IMR-90 (cell line): ENCODE data around the gene IGF2. TPM values are rescaled to one million over a fixed set of nuclear protein-coding genes. Genes with fewer than 3 reads are reported as not detected.
A peak's percentile ranks its signal among the peaks of the same experiment; 100 is the strongest.

Source experiments
- ATAC-seq: fragments of 200-7000 bp; cut with Tn5 transposase; 2 replicates; pipeline ENCODE4 v1.9.1; 2020; ENCODE audit warnings: low read depth, mild to moderate bottlenecking, moderate library complexity
- BruUV-seq: library from RNA; stranded (reverse); fragments of 400-500 nt; replicated peaks from 2 replicates; lab custom pipeline; 2021; lab: Mats Ljungman, UMichigan
- CTCF ChIA-PET: fragments of 300-600 bp; formaldehyde crosslinking; extraction: SDS; loops from one replicate; lab custom pipeline; 2021; ENCODE audit warnings: antibody characterized with exemption; lab: Yijun Ruan, JAX
- POLR2A ChIA-PET: fragments of 300-600 bp; sonication (Branson Sonifier 250); formaldehyde crosslinking; loops from one replicate; lab custom pipeline; 2022; ENCODE audit warnings: antibody characterized with exemption; ENCODE audit not compliant: unreplicated experiment; lab: Charles Lee
- DNase-seq: peaks from one replicate; pipeline ENCODE4 v3.0.0; 2013
- H2AFZ ChIP-seq: replicated peaks from 2 replicates; pipeline ENCODE3; 2013; ENCODE audit warnings: low read length, mild to moderate bottlenecking; ENCODE audit not compliant: poor library complexity
- H2AK5ac ChIP-seq: 2 replicates; pipeline ENCODE4 v1.6.1; 2013; ENCODE audit warnings: low read depth, low read length, inconsistent platforms
- H2AK9ac ChIP-seq: replicated peaks from 2 replicates; pipeline ENCODE3; 2013; ENCODE audit warnings: mild to moderate bottlenecking, low read depth, low read length, moderate library complexity; ENCODE audit not compliant: poor library complexity
- H2BK120ac ChIP-seq: 2 replicates; pipeline ENCODE4 v1.6.1; 2013; ENCODE audit warnings: low read depth, low read length, inconsistent platforms
- H2BK15ac ChIP-seq: 3 replicates; pipeline ENCODE4 v1.6.1; 2013; ENCODE audit warnings: low read depth, low read length, inconsistent platforms
- H2BK20ac ChIP-seq: 2 replicates; pipeline ENCODE4 v1.6.1; 2013; ENCODE audit warnings: low read depth, mild to moderate bottlenecking, inconsistent platforms, low read length, moderate library complexity
- H2BK5ac ChIP-seq: 2 replicates; pipeline ENCODE4 v1.6.1; 2013; ENCODE audit warnings: mild to moderate bottlenecking, low read depth, low read length, inconsistent platforms; ENCODE audit not compliant: poor library complexity, severe bottlenecking
- H3K14ac ChIP-seq: replicated peaks from 2 replicates; pipeline ENCODE4 v1.6.1; 2013; ENCODE audit warnings: low read depth, low read length, inconsistent platforms
- H3K18ac ChIP-seq: 2 replicates; pipeline ENCODE4 v1.6.1; 2013; ENCODE audit warnings: low read depth, low read length, control low read depth
- H3K23ac ChIP-seq: 2 replicates; pipeline ENCODE4 v1.6.1; 2013; ENCODE audit warnings: low read depth, low read length, inconsistent platforms
- H3K27ac ChIP-seq: 2 replicates; pipeline ENCODE4 v1.5.1; 2013; ENCODE audit warnings: mild to moderate bottlenecking, control low read depth, low read length; ENCODE audit not compliant: insufficient read depth
- H3K27me3 ChIP-seq: 2 replicates; pipeline ENCODE4 v1.6.1; 2013; ENCODE audit warnings: low read length; ENCODE audit not compliant: control insufficient read depth, insufficient read depth
- H3K36me3 ChIP-seq: 2 replicates; pipeline ENCODE4 v1.6.1; 2013; ENCODE audit warnings: low read length, mixed read lengths; ENCODE audit not compliant: control insufficient read depth, insufficient read depth
- H3K4ac ChIP-seq: 2 replicates; pipeline ENCODE4 v1.6.1; 2013; ENCODE audit warnings: low read depth, low read length, inconsistent platforms
- H3K4me1 ChIP-seq: 2 replicates; pipeline ENCODE4 v1.6.1; 2013; ENCODE audit warnings: low read length, mixed read lengths; ENCODE audit not compliant: control insufficient read depth, insufficient read depth
- H3K4me2 ChIP-seq: 2 replicates; pipeline ENCODE4 v1.6.1; 2013; ENCODE audit warnings: low read depth, mild to moderate bottlenecking, control low read depth, low read length, moderate library complexity
- H3K4me3 ChIP-seq: 2 replicates; pipeline ENCODE4 v1.5.1; 2013; ENCODE audit warnings: low read depth, mild to moderate bottlenecking, control low read depth, low read length, moderate library complexity; ENCODE audit not compliant: insufficient read depth
- H3K56ac ChIP-seq: 2 replicates; pipeline ENCODE4 v1.6.1; 2013; ENCODE audit warnings: low read length, inconsistent platforms; ENCODE audit not compliant: insufficient read depth; ENCODE audit errors: extremely low read depth
- H3K79me1 ChIP-seq, 2 experiments: 2 replicates each; pipeline ENCODE4 v1.6.1; 2013; ENCODE audit warnings: low read length in 2 of 2, inconsistent platforms in 1 of 2, low read depth in 1 of 2
- H3K9ac ChIP-seq: 2 replicates; pipeline ENCODE4 v1.6.1; 2013; ENCODE audit warnings: low read depth, low read length, control low read depth
- H3K9me1 ChIP-seq: 2 replicates; pipeline ENCODE4 v1.6.1; 2013; ENCODE audit warnings: low read length, inconsistent platforms; ENCODE audit not compliant: insufficient read depth
- H3K9me3 ChIP-seq: 2 replicates; pipeline ENCODE4 v1.6.1; 2013; ENCODE audit warnings: low read length; ENCODE audit not compliant: control insufficient read depth, insufficient read depth
- H4K20me1 ChIP-seq: 2 replicates; pipeline ENCODE4 v1.6.1; 2013; ENCODE audit warnings: low read length, inconsistent platforms; ENCODE audit not compliant: insufficient read depth
- H4K5ac ChIP-seq: 2 replicates; pipeline ENCODE4 v1.6.1; 2013; ENCODE audit warnings: mild to moderate bottlenecking, low read depth, low read length, control low read depth
- H4K8ac ChIP-seq, 2 experiments: 2 replicates each; pipeline ENCODE4 v1.6.1; 2013; ENCODE audit warnings: low read depth in 2 of 2, low read length in 2 of 2, control low read depth in 1 of 2, inconsistent platforms in 1 of 2
- H4K91ac ChIP-seq: 2 replicates; pipeline ENCODE4 v1.6.1; 2013; ENCODE audit warnings: low read depth, low read length, inconsistent platforms; ENCODE audit not compliant: insufficient read depth
- BHLHE40 ChIP-seq: fragments of 150-350 bp; IDR thresholded peaks from 2 replicates; pipeline ENCODE4 v1.6.1; 2016; ENCODE audit warnings: mild to moderate bottlenecking, low read depth, low read length
- CEBPB ChIP-seq: IDR thresholded peaks from 2 replicates; pipeline ENCODE4 v1.6.1; 2012; ENCODE audit warnings: low read depth, low read length, improper control_type of control experiment
- CHD1 ChIP-seq: IDR thresholded peaks from 2 replicates; pipeline ENCODE4 v1.6.1; 2012; ENCODE audit warnings: low read depth, low read length, improper control_type of control experiment
- CTCF ChIP-seq: conservative IDR thresholded peaks from 2 replicates; pipeline ENCODE4 v1.5.1; 2012; ENCODE audit warnings: mild to moderate bottlenecking, low read depth, low read length, improper control_type of control experiment
- ELK1 ChIP-seq: fragments of 150-350 bp; IDR thresholded peaks from 2 replicates; pipeline ENCODE4 v1.6.1; 2016; ENCODE audit warnings: low read depth, mild to moderate bottlenecking, low read length, moderate library complexity, borderline replicate concordance
- FOS ChIP-seq: fragments of 150-350 bp; IDR thresholded peaks from 2 replicates; pipeline ENCODE4 v1.6.1; 2016; ENCODE audit warnings: low read depth, low read length
- MAFK ChIP-seq: IDR thresholded peaks from 2 replicates; pipeline ENCODE4 v1.6.1; 2012; ENCODE audit warnings: low read depth, low read length, improper control_type of control experiment
- MAZ ChIP-seq: IDR thresholded peaks from 2 replicates; pipeline ENCODE4 v1.6.1; 2012; ENCODE audit warnings: low read depth, mild to moderate bottlenecking, low read length, improper control_type of control experiment, moderate library complexity, borderline replicate concordance
- MXI1 ChIP-seq: IDR thresholded peaks from 2 replicates; pipeline ENCODE4 v1.6.1; 2012; ENCODE audit warnings: low read depth, mild to moderate bottlenecking, low read length, moderate library complexity, borderline replicate concordance
- NFE2L2 ChIP-seq: fragments of 150-350 bp; IDR thresholded peaks from 2 replicates; pipeline ENCODE4 v1.6.1; 2016; ENCODE audit warnings: low read depth, mild to moderate bottlenecking, low read length
- POLR2A ChIP-seq: IDR thresholded peaks from 2 replicates; pipeline ENCODE4 v1.6.1; 2012; ENCODE audit warnings: mild to moderate bottlenecking, low read depth, low read length
- RAD21 ChIP-seq: IDR thresholded peaks from 2 replicates; pipeline ENCODE4 v1.6.1; 2012; ENCODE audit warnings: low read length, improper control_type of control experiment
- RCOR1 ChIP-seq: IDR thresholded peaks from 2 replicates; pipeline ENCODE4 v1.6.1; 2012; ENCODE audit warnings: mild to moderate bottlenecking, low read length, improper control_type of control experiment; ENCODE audit not compliant: insufficient replicate concordance
- RFX5 ChIP-seq: IDR thresholded peaks from 2 replicates; pipeline ENCODE4 v1.8.0; 2012; ENCODE audit warnings: low read depth, mild to moderate bottlenecking, low read length, moderate library complexity
- SMC3 ChIP-seq: fragments of 150-350 bp; IDR thresholded peaks from 2 replicates; pipeline ENCODE4 v1.6.1; 2016; ENCODE audit warnings: low read depth, mild to moderate bottlenecking, antibody characterized with exemption, low read length, moderate library complexity
- USF2 ChIP-seq: fragments of 150-350 bp; IDR thresholded peaks from 2 replicates; pipeline ENCODE4 v1.6.1; 2017; ENCODE audit warnings: mild to moderate bottlenecking, antibody characterized with exemption, low read length, low read depth
- WGBS, 2 experiments: methylation state at CpG; one replicate each; pipeline versions ENCODE4 v1.1.5 to v1.1.7; 2013; ENCODE audit warnings: missing lambda C conversion rate in 2 of 2; ENCODE audit not compliant: insufficient read length in 1 of 2; ENCODE audit errors: extremely low coverage in 2 of 2; 5-methylcytosine and 5-hydroxymethylcytosine counted together
- dilution Hi-C: fragments of 300-500 bp; cut with HindIII; formaldehyde crosslinking; loops from one replicate; pipeline ENCODE4 v1.14.3; 2018; ENCODE audit warnings: low sequenced_read_pairs; ENCODE audit not compliant: unreplicated experiment
- in situ Hi-C: fragments of 300-500 bp; cut with MboI; formaldehyde crosslinking; loops from 3 replicates; pipeline ENCODE4 v1.14.3; 2019; ENCODE audit warnings: low sequenced_read_pairs, inconsistent platforms, mixed read lengths
- intact Hi-C: fragments of 100-400 bp; cut with micrococcal nuclease; formaldehyde crosslinking; loops from 2 replicates; pipeline ENCODE4 v1.10.0; 2022
- polyA plus RNA-seq, 3 experiments: library from polyadenylated mRNA; depleted of rRNA; stranded (reverse); fragments of >200 nt; gene quantifications; 2 replicates each; pipeline ENCODE4 v1.2.3, GENCODE V29; 2012; ENCODE audit warnings: low replicate concordance in 1 of 3
- total RNA-seq: library from RNA; depleted of rRNA; stranded (reverse); fragments of >200 nt; gene quantifications from 2 replicates; pipeline ENCODE4 v1.2.3, GENCODE V29; 2012

IGF2 gene
- total and polyA plus RNA-seq, 2 of the 4 experiments (the other 2 are of a cell fraction), result 2.3 to 21.8 TPM

GRCh38 chr11:2101171-2101675 is 38.0 kb downstream of the IGF2 start:
- no peak overlapping the region for H3K23ac ChIP-seq
- CTCF ChIA-PET, result interaction anchor here (0.6 kb wide), 1 partner anchor 8 kb away, joined by 4 read pairs; no protein-coding TSS in a partner anchor
- no peak overlapping the region for H3K56ac ChIP-seq
- no peak overlapping the region for H3K9ac ChIP-seq
- H3K27ac ChIP-seq, result no peak overlapping the region
- no peak overlapping the region for H3K4me3 ChIP-seq
- H4K8ac ChIP-seq, result no peak overlapping the region
- H2BK120ac ChIP-seq, result no peak overlapping the region
- no peak overlapping the region for H3K18ac ChIP-seq
- in situ Hi-C loops (no loop called here), intact Hi-C loops (no loop called here), dilution Hi-C loops (no loop called here)
- no peak overlapping the region for H3K4me2 ChIP-seq
- no peak overlapping the region for H2AK5ac ChIP-seq
- H3K9me3 ChIP-seq, result no peaks in the 10 kb centered on the region
- H4K91ac ChIP-seq, result no peak overlapping the region
- H3K14ac ChIP-seq, result no peak overlapping the region
- no peak for ATAC-seq
- no peak overlapping the region for H2BK20ac ChIP-seq
- peaks cover 16% of the 10 kb centered on the region for H3K4me1 ChIP-seq
- H3K27me3 ChIP-seq, result peaks cover 6% of the 10 kb centered on the region
- H4K5ac ChIP-seq, result no peak overlapping the region
- WGBS, 2 experiments, result 100% methylated on average over 1 of the region's 10 CpGs; no CpG with 5 or more reads in 1 of the 2 experiments
- H4K20me1 ChIP-seq, result no peaks in the 10 kb centered on the region
- TF ChIP-seq FOS, result no peak
- TF ChIP-seq CTCF, result no peak
- TF ChIP-seq SMC3, result no peak
- no peak for TF ChIP-seq RAD21
- no peak for TF ChIP-seq RCOR1
- no peak for TF ChIP-seq RFX5
- TF ChIP-seq MXI1, result no peak
- TF ChIP-seq NFE2L2, result no peak
- no peak for TF ChIP-seq ELK1
- TF ChIP-seq USF2, result no peak
- TF ChIP-seq POLR2A, result no peak
- TF ChIP-seq BHLHE40, result no peak
- TF ChIP-seq MAFK, result no peak
- no peak for TF ChIP-seq CEBPB
- no peak for TF ChIP-seq MAZ
- no peak for TF ChIP-seq CHD1
- H3K79me1 ChIP-seq, result no peaks in the 10 kb centered on the region
- H2AFZ ChIP-seq, result peak overlapping the region; percentile 27
- no peak overlapping the region for H2BK15ac ChIP-seq
- H2BK5ac ChIP-seq, result no peak overlapping the region
- H3K36me3 ChIP-seq, result no peaks in the 10 kb centered on the region
- no TSS peak for BruUV-seq
- no peak overlapping the region for H2AK9ac ChIP-seq
- H3K4ac ChIP-seq, result no peak overlapping the region
- DNase-seq, result no peak
- POLR2A ChIA-PET, result no interaction called here
- H3K9me1 ChIP-seq, result peaks cover 10% of the 10 kb centered on the region
